Fibroblast of skin of left biceps (primary cell): Measurements from ENCODE around the gene TMCC1.
"Not testable (repeated sequence)": the region's sequence is repeated elsewhere in the genome, so short reads cannot be mapped to it uniquely, and the experiment has no call there.

Experiments
- DNase-seq, 2 experiments: peaks; one replicate each; pipeline ENCODE4 v3.0.0-alpha.2; 2013; ENCODE audit warnings: low read depth in 2 of 2

Gene TMCC1

DNA sequence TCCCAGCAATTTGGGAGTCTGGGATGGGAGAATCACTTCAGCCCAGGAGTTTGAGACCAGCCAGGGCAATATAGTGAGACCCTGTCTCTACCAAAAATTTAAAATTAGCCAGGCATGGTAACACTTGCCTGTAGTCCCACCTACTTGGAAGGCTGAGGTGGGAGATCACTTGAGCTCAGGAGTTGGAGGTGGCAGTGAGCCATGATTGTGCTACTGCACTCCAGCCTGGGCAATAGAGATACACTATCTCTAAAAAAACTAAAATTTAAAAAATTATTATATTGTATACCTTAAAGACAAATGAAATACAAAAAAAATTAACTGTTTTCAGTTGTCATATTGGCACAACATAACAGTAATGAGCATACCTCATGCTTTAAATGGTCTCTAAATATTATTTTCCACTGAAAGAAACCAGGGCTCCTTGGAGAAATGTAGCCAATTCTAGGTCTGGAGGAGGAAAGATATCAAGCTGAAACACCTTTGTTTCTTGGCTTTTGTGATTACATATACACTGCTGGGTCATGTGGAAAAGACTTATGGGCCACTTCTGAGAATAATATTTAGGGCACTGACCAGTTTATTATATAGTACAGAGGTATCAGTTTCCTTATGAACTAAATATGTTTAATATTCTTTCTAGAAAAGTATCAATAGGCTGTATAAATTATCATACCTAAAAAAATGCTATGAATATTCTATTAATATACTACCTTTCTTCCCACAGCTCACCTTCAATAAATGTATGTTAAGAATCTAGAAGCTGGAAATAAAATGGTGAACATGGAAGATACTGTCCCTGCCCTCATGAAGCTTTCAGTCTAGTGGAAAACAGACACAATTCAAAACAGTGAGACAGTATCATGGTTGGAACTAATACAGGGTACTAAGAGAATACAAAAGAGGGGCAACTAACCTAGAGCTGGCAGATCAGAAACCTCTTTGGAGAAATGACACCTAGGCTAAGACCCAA is 119.5 kb downstream of the TMCC1 start:
- DNase-seq, result no peak

DNA sequence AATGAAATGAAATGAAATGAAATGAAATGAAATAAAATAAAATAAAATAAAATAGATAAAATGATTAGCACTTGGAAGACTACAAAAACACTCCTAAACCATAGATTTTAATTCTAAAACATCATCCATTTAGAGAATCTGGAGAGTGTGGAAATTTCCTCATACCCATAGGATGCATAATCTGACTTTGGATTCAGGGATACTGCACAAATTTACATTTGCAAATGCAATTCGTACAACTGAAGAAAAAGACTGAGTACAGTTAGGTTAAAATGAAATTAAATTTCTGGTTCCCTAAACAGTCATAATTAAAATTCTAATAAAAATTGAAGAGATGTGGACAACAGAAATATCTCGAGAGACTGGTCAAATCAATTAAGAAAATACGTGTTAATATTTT is 122.9 kb downstream of the TMCC1 start:
- no peak for DNase-seq

DNA sequence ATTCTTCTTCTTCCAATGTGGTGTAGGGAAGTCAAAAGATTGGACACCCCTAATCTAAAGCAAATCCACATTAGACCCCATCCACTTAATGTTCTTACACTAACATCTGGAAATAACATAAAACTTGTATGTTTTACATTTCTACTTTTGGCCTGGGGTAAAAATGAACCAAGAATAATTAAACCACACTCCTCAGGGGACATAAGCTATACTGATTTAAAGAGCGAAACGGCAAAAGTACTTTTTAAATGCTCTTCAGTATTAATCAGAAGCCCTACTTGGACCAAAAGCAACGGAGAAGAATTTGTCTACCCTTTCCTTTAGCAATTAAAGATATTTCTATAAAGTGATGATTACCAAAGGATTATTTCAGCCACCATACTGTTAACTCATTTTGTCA is 123.9 kb downstream of the TMCC1 start:
- no peak for DNase-seq

DNA sequence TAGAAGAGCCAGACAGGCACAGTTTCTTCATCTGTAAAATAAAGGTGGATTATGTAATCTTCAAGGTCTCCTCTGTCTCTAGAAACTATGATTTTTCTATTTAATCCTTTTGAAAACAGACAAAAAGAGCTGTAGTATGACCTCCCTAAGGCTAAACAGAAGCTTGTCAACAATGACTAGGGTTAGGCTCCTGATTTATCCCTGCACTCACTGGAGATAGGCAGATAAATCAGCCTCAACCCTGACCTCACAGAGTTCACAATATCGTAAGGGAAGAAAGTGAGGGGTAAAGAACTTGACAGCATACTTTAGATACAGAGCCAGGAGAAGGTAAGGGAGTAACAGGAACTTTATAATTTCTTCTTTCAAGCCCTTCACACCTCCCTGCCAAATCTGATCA is 124.8 kb downstream of the TMCC1 start:
- no peak for DNase-seq

DNA sequence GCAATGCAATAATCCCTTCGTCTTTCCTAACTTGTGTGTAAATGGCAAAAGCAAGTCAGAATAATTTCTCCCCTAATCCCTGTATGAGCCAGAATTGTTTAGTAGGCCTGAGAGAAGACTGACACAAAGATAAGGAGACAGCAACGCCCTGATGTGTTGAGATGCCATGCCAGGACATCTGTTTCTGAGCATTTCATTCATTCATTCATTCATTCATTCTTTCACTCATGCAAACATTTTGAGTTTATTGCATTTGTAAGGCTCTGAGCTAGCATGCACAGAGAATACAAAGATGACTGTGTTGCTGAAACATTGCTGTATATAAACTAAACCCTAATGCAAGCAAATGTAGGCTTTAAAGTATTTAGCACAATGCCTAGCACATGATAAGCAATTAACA is 127.4 kb downstream of the TMCC1 start:
- no peak for DNase-seq

DNA sequence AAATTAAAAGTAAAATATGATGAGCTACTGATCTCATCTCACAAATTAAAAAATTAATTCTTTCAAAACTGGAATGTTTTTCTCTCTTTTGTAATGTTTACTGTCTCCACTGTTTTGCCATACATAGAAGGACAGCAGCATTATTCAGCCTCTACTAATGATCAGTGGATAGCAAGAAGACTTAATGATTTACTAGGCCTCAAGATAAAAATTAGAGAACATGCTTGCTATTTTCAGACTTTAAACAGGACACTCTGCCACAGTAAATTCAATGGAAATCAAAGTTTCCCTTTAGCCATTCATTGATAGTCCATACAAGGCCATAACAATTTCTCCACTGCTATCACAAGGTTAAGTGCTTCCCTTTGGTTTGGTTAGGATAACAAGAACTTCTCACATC is 129.4 kb downstream of the TMCC1 start:
- DNase-seq, result no peak

DNA sequence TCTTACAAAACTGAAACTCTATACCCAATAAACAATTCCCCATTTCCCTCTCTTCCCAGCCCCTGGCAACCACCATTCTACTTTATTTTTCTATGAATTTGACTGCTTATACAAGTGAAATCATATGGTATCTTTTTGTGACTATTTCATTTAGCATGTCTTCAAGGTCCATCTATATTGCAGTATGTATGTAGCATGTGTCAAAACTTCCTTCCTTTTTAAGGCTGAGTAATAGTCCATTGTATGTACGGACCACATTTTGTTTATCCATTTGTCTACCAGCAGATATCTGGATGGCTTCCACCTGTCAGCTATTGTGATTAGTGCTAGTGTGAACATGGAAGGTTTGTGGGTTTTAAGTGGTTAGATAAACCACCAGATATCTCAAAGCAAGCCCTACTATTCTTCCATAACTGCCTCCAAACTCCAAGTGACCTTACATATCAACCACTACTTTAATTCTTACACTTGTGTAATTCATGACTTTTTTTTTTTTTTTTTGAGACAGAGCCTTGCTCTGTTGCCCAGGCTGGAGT is 134.7 kb downstream of the TMCC1 start:
- DNase-seq, result no peak

DNA sequence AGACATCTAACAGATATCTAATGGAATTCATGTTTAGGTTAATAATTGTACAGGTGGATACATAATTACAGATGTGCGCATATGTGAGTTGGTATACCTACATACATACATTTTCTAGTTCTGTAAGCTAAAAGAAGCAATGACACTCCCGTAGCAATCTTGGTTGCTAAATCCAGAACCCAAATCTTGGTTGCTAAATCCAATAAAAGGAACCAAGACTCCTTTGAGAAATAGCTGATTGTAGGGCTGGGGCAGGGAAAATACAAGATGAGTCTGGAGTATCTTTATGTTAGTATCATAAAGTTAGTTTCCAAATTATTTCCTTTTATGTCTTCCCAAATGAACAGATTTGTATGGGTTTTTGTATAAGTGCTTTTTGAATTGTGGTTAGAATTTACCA is 135.2 kb downstream of the TMCC1 start:
- DNase-seq, result no peak

DNA sequence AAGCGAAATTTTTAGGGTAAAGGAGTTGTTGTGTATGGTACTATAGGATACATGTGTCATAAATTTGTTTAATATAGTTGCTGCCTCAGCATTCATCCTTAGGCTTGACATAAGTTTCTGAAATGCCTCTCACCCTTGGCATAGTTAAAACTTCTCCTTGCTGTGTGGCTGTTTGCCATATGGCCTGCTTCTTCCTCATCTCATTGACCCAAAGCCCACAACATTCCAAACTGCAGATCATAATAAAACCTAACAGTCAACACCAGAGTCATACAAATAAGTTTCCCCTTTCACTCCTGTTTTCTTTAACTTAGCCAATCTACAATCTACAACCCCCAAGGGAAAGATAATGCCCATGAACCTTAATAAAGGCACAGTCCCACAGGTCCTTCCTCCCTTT is 136.6 kb downstream of the TMCC1 start:
- peak; percentile 12 to 14 for DNase-seq

DNA sequence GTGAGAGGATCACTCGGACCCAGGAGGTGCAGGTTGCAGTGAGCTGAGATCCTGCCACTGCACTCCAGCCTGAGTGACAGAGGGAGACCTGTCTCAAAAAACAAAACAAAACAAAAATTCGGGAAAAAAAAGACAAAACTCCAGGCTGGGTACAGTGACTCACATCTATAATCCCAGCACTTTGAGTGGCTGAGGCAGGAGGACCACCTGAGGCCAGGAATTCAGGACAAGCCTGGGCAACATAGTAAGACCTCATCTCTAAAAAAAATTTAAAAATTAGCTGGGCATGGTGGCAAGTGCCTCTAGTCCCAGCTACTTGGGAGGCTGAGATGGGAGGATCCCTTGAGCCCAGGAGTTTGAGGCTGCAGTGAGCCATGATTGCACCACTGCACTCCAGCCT is 142.4 kb downstream of the TMCC1 start:
- DNase-seq, result not testable (repeated sequence)

DNA sequence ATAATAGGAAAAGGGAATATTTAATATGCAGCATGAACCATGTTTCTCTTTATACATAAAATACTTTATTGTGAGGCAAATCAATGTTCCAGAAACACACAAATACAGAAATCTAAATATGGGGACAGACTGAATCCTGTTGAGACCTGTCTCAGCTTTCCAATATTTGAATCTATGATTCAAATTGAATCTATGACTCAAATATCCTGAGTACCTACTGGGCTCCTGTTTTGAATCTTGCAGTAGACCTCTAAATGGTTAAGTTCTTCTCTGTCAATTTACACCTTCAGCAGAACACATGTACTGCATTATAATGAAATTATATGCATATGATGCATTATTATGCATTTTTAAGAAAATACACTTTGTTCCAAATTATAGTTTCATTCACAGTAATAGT is 143.8 kb downstream of the TMCC1 start:
- DNase-seq, result no peak

DNA sequence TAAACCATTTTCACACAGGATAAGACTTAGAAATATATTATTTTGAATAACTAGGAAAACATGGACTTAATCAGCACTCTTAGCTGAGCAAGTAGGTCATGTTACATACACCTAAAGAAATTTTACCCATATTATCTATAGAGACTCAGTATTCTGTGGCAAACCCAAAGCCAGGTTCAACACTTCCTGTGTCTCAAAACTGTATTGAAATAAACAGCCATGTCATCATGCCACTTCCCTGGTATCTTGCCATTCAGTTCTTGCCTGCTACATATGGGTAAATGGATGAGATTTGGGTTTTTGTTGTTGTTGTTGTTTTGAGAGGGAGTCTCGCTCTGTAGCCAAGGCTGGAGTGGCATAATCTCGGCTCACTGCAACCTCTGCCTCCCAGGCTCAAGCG is 145.5 kb downstream of the TMCC1 start:
- DNase-seq, result no peak

DNA sequence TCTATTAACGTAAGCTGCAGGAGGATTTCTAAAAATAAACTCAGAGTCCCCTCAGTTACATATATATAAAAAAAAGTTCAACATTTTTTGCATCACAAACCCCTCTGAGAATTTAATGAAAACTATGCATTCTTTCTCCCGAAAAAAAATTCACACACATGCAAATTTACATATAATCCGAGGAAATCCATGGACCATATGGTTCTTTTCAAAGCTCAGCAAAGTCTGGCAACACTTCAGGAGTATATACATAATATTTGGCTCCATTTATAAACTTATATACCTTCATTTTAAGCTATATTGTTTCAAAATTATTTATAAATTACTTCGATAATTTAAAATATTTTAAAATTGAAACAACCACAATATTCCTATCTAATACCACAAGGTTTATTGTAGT is 146.4 kb downstream of the TMCC1 start:
- DNase-seq, result no peak

DNA sequence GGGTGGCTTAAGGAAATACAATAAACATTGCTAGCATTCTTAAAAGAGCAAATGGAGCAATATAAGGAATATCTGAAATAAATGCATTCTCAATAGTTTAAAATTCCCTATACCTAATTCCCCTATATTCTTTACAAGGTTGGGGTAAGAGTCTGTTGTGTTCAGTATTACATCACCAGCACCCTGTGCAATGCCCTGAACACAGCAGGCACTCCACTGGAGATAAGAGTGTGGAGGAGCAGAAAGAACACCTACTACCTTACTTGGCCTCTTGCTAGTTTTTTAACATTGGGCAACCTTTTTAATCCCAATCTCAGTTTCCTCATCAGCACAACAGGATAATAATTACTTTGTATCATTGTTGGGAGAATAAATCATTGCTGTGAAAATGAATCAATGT is 146.9 kb downstream of the TMCC1 start:
- DNase-seq, result no peak

DNA sequence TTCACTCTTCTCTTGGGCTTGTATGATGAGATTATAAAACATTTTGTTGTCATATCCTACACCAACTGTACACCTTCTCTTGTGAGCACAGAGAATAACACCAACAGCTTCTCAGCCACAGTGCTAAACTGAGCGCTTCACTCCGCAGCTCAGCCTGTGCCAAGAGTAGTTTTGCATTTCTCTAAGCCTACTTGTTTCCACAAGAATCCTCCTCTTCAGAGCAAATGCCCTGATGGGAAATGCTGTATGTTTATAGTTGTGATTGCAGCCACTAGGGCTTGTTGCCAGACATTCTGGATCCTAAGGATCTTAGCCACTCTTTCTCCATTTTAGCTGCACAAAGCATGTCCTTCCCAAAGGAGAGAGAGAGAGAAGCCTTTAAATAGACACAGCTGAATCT is 148.3 kb downstream of the TMCC1 start:
- DNase-seq, result peak in 1 of 2 experiments; percentile 23

DNA sequence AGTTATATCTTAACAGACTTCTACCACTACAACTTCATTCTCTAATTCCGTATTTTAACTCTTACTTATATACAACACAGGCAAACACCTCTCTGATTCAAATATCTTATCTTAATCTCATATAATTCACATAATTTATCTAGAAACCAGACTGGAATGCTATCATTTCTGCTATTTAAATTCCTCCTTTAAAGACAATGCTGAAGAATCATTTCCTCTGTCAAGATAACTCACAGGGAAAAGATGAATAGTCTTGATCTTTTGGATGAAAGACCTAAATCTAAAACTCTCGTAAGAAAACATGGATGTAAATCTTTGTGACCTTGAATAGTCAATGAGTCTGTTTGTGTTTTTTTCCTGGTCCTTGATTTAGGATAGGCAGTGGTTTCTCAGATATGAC is 151.7 kb downstream of the TMCC1 start:
- no peak for DNase-seq

DNA sequence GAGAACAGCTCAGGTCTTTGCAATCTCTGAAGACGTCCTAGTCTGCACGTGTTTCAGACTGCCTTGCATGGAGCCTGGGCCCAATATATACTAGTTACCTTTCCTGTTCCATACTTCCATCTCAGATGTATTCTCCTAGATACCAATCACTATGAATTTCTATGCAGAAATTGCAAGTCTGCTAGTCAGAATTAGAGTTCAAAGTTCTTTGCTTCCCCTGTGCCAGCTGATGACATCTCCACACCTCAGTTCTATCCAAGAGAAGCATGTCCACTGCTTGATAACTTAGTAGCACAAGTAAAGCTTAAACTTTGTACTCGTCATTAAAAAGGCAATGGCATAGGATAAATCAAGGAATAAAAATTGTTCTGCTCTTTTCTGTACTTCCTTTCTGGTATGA is 153.4 kb downstream of the TMCC1 start:
- no peak for DNase-seq

DNA sequence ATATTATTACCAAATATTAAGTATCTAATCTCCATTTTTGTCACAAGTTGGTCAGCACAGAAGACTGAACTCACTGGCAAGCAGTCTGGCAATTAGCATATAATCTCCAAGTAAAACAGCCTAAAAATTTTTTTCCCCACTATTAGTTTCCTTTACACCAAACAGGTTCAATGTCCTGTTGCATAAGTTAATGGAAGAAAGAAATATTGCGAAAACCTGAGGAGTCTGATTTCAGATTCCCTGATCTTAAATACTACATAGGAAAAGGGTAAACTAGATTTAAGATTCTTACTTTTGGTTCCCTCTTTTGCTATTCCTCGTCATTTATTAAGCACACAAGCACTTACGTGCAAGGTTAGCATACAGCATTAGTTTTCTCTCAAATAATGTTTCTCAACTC is 153.9 kb downstream of the TMCC1 start:
- no peak for DNase-seq

DNA sequence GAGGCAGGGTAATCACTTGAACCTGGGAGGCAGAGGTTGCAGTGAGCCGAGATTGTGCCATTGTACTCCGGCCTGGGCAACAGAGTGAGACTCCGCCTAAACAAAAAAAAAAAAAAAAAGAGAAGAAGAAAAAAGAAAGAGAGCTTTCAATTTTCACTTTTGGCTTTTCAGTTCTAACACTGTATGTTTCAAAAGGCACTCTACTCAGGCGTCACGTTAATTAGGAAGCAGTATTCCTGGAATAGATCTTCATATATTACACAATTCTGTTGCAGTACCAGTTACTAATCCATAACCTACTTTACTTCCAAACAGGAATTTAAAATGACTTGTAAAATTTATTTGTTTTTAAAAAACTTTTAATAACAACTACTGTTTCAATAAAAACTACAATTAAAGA is 155.3 kb downstream of the TMCC1 start:
- DNase-seq, result no peak

DNA sequence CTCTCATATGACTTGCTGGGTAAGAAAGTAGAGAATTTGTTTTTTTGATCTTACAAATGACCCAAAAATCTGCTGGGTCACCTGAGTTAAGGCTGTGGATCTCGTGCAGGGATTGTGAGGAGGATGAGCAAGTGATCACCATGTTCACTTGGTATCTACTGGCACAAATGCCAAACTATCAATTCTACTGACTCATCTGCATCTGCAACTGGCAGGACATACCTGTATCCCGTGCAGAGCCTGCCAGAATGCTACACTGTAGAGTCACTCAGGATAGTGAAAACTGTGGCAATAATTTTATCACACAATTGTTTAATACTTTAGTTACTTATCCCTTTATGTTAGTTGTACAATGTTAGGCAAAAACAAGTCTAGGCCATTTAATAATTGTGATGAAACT is 157.4 kb downstream of the TMCC1 start:
- no peak for DNase-seq

DNA sequence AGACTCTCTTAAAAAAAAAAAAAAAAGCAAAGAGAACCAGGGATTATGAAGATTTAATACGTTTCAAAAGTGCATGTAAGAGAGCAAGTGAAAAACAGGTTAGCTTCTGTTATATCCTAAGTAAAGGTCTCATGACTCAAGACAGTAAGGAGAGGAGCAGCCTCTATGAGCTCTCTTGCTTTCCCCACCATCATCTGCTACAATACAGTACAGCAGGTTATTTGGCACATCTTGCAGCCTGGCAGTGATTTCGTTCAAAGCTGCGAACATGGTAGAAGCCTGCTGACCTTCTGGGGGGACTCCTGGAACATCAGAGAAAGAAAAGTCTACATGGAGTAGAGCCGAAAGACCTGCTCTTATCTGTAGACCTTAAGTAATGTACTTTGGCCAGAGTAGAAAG is 157.9 kb downstream of the TMCC1 start:
- DNase-seq, result no peak

DNA sequence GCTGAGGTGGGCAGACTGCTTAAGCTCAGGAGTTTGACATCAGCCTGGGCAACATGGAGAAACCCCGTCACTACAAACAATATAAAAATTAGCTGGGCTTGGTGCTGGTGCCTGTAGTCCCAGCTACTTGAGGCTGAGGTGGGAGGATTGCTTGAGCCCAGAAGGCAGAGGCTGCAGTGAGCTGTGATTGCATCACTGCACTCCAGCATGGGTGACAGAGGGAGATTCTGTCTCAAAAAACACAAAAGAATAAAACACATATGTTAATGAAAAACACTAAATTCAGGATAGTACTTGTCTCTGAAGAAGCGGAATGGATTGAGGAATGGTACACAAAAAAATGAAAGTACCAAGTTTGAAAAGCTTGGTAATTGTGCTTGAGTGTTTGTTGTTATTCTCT is 159.1 kb downstream of the TMCC1 start:
- DNase-seq, result no peak

DNA sequence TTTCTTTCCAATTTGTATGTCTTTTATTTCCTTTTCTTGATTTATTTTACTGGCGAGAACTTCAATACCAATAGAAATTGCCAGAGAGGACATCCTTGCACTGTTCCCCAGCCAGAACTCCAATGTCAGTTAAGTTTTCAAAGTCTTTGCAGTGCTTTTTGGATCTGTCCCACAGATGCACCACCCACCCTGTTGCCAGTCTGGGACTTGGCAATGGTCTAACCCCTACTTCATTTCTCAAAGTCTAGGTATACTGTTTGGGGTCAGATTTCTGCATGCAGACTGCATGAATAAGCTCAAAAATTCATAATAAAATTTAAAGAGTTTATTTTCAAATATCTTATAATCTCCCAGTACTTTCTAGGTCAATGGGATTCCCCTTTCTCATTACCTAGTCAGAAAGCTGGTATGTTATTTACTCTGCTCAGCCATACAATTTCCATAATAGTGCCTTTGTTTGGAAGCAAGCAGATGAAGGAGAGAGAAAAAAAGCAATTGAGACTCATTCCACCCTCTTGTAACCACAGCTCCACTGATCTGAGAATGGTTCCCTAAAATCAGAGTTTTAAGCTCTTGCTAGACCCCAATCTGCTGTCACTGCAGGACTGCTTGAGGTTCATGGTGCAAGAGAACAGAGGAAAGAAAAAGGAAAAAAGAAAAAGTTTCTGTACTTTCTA is 161.2 kb downstream of the TMCC1 start:
- DNase-seq, result no peak
